ENCODE measurements around the gene SIN3A.
"Not testable (repeated sequence)": the region's sequence is repeated elsewhere in the genome, so short reads cannot be mapped to it uniquely, and the experiment has no call there.

The SIN3A gene

DNA sequence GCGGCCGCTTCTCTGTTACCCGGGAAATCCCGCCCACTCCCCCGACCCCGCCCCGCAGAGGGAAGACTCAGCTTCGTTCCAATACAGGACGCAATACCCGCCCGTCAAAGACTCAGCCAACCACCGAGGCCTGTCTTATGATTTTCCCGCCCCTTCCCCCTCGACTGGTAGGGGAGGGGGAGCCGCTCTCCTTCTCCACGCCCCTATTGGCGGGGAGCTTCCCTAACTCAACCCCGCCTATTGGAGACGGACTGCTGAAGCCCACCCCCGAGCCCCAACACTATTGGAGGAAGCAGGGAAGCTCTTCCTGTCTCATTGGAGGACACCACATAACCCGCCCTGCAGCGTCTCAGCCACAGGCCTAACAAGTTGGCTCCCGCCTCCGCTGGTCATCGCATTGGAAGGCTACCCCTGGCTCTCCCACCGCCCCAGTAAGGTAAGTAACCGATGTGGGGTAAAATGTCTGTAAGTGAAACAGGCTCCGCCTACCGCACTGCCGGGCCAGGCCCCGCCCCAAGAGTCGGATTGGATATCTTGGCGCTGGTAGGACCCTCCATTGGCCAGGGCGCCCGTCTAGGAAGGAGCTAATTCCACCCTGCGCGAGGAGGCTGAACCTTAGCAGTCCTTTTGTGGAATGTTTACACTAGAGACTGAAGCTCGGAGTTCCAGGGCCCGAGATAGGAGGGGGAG lies at the start of gene SIN3A:
Gene SIN3A (minus strand): TSS at position 17 of the 690 bp plus-strand sequence. CDS start 21,315 bp downstream, outside the sequence.
- peak; percentile 100 for DNase-seq (ENCODE audit: low spot score)

DNA sequence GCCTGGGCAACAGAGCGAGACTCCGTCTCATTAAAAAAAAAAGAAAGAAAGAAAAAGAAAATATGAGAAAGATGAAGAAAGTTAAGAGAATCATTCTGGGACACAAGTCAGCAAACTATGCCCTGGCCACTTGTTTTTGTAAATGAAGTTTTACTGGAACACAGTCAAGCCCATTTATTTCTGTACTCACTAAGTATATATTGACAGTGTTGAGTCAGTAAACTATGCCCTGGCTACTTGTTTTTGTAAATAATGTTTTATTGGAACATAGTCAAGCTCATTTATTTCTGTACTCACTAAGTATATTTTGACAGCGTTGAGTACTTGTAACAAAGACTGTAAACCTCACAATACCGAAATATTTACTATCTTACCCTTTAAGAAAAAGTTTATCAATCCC lies 42.2 kb upstream of the SIN3A start:
- no peak for DNase-seq (ENCODE audit: low spot score)

DNA sequence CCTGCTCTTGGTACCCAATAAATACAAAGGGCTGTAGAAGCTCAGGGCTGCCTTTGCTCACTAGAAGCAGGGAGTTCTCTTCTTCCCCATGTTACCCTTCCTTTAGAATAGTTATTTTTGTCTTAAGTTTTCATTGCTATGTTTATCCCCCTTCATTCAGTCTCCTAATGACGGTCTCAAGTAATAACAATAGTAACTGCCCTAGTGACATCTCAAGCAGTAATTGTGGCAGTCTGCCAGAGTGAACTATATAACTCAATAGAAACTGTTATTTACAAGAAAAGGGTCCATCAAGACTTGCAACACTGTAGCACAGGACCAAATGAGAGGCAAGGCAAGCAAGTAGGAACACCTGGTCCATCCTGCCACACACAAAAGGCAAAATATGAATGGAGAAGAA lies 32.5 kb upstream of the SIN3A start:
- no peak for DNase-seq (ENCODE audit: low spot score)

DNA sequence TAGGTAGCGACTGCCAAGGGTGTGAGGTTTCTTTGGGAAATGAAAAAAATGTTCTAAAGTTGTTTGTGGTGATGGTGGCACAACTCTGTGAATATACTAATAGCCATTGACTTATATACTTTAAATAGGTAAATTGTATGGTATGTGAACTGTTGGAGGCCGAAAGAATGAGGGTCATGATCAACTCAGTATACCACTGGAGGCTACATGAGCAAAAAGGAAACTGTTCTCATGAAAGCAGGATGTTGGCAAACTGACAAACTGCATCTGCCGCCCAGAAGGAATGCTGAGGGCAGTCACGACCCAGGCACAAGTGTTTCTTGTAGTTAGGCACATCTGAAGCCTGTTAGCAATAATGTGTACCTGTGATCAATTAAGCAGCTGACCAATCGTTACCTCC lies 32.1 kb upstream of the SIN3A start:
- DNase-seq (ENCODE audit: low spot score) = not testable (repeated sequence)

DNA sequence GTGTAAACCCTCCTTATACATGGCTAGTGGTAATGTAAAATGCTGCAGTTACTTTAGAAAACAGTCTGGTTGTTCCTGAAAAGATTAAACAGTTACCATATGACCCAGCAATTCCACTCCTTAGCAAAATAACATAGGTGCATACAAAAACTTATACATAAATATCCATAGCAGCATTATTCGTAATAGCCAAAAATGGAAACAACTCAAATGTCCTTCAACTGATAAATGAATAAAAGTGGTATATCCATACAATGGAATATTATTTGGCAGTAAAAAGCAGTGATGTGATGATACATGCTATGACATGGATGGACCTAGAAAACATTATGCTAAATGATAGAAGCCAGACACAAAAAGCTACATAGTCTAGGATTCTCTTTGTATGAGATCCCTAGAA lies 31.6 kb upstream of the SIN3A start:
- DNase-seq (ENCODE audit: low spot score) = no peak

DNA sequence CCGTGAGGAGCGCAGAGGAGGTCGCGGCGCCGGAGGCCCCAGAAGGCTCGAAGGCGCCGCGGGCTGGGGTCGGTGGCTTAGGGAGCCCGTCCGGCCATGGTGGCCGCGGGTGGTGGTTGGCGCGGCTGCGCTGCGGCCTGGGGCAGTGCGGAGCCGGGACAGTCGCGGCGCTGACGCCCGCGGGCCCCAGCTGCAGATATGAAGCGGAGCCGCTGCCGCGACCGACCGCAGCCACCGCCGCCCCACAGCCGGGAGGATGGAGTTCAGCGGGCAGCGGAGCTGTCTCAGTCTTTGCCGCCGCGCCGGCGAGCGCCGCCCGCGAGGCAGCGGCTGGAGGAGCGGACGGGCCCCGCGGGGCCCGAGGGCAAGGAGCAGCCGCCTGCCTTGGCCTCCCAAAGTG lies 29.0 kb upstream of the SIN3A start:
- not testable (repeated sequence) for DNase-seq (ENCODE audit: low spot score)

DNA sequence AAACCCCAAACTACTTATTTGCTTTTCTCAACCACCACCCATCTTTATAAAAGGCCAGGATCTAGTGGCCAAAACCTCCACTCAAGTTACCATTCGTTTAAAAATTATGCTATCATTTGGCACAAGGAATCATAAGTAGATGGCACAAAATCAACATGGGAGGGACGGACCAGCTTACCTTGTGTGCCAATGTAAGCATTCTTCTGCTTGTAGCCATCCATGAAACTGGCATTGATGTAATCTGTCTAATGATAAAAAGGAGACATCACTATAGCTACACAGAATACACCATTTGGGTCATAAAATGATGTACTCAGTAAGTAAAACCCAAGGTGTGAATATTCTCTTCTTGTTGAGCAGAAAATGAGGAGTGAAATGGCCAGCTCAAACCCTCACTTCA lies 28.2 kb upstream of the SIN3A start:
- DNase-seq (ENCODE audit: low spot score) = no peak

DNA sequence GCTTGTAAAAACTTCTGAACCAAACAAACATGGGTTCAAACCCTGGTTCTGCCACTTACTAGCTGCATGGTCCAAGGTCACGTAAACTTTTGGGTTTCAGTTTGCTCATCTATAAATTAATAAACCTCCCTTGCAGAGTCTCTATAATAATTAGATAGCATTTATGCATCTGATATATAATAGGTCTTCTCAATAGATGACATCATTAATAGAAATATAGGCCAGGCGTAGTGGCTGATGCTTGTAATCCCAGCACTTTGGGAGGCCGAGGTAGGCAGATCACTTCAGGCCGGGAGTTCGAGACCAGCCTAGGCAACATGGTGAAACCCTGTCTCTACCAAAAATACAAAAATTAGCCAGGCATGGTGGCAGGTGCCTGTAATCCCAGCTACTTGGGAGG lies 25.6 kb upstream of the SIN3A start:
- DNase-seq (ENCODE audit: low spot score) = not testable (repeated sequence)

DNA sequence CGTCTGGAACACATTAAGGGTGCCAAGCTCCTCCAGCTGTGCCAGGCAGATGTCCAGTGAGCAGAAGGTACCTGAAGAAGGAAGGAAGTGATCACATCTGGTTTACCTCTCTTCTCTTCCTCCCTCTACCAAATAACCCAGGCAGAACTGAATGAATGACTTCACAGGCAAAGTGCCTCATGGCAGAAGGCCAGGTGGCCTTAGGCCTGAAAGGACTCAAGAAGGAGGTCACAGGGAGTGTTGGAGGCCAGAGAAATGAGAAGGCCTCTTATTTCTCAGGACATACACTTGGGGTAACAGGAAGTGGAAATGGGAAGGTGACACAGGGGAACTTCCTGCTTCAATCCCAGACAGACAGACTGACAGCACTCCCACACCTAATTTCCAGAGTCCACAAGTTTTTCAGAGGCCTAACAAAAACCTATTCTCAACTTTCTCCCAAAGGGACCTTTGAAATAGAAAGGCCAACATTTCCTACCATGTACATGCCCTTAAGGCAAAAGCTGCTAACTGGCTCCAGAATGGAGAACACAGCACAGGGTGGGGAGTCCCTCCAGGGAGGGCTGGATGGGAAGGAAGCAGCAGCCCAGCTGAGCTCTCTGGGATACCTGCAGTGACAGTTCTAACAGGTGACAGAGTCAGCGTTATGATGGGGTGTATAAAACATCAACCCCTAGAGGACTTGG lies 17.6 kb upstream of the SIN3A start:
- DNase-seq (ENCODE audit: low spot score) = no peak

DNA sequence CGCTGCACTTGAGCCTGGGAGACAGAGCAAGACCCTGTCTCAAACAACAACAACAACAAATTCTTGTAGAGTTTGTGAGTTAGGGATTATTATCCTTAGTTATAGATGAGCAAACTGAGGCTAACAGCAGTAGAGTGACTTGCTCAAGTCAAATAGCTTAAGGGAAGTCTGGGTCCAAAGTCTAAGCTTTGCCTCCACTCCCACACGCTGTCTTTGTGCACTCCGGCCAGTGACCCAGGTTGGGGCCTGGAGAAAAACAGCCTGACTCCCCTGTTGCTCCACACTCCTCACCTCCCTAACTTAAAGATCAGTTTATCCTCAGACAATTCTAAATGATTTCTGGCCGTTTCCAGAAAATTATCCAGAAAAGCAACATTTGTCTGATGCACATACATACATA lies 9.2 kb upstream of the SIN3A start:
- no peak for DNase-seq (ENCODE audit: low spot score)

DNA sequence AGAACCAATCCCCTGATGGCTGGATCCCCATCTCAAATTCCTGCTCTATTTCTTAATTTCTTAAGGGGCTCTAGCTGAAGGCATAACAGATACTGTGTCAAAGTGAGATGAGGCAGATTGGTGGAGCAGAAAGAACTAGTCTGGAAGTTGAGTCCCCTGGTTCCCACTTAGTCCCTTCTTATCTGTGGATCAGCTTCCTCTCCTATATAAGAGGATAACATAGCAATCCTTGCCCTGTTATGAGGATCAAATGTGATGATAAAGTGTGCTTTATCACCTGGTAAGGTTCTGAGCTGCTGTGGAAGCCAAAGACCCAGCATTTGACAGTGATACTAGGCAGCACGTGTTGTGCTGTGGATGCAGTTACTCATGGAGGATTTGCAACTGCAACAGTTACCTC lies 8.1 kb upstream of the SIN3A start:
- no peak for DNase-seq (ENCODE audit: low spot score)

DNA sequence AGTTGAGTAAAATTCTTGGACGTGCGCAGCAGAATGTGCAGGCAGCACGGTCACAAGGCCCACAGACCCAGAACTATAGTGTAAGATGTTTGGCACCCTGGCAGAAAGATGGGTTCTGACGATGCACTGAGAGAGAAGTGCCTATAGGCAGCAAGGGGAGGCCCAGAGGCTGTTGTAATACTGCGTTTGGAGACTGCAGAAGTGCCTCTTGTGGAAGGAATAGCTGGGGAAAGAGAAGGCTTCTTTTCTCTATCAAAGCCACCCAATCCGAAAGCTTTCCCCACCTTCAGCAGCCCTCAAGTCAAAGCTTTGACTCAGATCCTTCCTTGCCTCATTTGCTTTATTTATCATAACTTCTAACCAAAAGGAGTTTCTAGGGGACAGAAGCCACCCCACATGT lies 5.2 kb upstream of the SIN3A start:
- DNase-seq (ENCODE audit: low spot score) = no peak

DNA sequence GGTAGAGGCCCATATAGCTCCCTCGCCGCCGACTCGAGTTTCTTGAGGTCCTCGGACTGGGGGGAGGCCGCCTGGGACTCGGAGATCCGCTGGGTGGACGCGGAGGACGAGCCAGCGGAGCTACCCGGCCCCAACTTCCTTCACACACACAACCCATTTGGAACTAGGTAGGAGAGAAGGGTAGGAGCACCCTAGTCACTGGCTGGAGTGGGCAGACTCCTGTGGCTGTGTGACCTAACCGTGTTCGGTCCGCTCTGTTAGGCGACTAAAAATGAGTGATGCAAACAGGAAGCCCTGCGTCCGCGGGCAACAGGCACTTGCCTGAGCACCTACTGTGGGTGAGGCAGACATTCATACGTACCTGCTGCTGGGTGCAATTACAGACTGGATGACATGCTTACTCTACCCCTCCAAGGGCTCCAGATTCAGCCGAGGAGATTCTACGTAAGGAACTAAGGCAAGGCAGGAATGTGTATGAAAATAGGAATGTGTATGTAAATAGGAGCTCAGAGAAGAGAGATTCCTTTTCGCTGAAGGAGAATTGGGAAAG lies 4.6 kb upstream of the SIN3A start:
- peak; percentile 51 for DNase-seq (ENCODE audit: low spot score)

DNA sequence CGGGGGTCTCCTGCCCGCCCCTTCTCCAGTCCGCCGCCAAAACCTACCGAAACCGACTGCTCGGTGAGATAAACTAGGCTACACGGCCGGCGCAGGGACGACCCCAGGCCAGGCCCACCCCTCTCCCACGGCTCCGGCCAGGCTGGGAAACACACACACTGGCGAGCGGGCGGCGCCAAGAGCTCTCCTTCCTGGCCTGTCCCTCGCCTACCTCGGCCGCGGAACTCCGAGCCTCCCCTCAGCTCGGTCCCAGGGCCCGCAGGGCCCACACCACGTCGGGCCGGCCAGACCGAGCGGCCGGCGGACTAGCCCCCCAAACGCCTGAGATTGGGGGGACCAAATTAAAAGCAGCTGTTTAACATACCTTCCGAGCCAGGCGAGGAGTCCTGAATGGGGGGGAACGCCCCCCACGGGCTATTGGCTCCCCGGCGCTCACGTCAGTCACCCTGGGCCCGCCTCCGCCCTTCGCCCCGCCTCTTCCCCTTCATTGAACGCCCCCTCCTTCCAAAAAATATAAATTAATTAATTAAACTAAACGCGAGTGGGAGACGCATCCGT lies 4.0 kb upstream of the SIN3A start:
- DNase-seq (ENCODE audit: low spot score) = peak; percentile 87

DNA sequence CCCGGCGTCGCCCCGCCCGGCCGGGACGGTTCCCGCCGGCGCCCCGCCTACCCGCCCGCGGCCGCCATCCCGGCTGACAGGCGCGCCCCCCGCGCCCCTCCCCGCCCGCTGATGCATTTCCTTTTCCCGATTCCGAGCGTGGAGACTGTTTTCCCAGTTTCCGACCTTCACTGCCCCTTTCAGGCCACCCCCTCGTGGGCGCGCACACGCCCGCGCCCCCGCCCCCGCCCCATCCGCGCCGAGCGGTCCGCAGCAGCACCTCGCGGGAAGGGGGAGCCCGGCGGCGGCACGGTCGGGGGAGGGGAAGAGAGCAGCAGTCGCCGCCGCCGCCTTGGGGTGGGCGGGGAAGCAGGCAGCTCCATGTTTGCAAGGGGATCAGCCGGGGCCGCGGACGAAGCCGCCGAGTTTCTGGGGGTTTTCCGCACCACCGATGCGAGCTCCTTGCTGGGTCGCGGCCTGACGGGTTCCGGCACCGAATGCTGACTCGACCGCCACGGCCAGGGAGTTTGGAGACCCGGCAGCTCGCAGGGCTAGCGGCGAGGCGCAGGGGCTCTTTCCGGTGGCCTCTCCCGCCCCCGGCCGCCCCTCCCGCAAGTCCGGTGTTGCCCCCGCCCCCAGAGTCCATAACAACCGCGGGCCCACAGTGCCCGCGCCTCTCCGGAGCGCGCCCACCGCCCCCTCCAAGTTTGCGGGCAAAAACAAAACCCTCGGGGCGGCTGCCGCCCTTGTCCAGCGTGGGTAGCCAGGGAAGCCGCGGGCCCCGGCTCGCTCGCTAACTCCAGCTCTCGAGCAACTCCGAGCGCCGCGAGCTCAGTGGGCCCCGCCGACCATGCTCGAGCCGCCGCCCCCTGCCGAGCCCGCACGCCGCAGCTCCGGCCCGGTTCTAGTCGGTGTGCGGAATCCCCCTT lies 3.2 kb upstream of the SIN3A start:
- no peak for DNase-seq (ENCODE audit: low spot score)

DNA sequence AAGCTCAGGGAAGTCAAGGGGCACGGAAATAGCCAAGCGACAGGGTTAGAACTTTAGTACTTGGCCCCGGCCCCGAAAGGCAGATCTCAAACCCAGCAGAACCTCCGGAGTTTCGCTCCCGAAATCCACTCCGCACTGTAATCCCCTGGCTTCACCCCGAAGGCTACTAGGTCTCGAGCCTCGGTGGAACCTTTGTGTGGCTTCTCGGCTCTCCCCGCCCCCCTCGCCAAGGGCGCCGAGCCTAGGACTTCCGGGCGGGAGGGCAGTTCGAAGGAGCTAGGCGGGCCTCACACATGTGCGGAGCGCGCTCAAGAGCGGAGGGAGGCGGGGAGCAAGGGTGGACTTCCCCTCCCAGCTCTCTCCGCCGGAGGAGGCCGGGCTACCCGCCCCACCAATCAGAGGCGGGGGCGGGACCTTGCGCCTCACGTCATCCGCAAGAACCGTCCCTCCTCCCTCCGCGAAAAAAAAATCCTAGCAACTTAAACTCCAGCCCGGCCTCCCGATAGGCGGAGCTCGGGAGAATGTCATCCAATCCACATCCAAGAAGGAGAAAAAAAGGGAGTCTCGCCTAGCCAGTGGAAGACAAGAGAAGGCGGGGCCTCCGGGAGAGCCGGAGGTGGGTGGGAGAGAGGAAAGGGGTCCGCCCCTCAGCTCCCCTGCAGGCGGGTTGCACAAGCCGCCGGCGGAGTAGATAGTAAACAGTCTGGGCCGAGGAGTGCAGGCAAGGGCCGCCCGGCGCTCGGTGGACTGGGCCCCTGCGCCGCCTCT lies 2.4 kb upstream of the SIN3A start:
- DNase-seq (ENCODE audit: low spot score) = peak; percentile 100

DNA sequence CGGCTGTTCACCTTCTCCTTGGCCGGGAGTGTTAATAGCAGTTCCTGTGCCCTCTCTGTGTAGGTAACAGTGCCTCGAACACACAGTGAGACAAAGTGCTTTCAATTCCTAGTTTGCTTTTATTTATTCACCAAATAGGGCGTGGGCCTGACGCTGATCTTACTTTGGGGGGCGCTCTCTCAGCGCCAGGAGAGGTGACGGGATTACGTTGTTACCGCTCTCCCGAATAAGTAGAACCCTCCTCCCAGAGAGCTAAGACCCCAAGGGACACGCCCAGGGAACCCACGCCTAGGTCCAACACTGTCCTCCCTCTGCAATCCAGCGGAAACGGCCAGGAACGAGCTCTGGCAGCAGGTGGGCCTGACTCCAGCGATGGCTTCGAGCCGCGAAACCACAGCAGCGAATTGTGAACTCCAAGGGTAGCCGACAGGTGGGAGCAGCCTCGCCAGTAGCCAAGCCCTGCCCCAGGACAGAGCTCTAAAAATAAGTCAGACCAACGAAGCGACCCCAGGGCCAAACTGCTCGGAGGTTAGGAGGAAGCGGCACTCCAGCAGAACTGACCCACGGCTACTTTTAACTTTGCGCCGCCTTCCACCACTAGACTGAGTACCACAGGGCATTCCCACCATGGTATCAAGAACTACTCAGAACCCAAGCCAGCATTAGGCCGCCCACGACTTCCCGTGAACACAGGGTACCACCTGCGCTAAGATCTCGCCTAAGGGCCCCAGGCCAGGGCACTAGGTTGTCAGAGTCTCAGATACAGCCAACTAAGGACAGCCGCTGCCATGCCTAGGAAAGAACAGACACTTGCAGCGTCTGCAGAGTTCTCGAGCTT lies 1.6 kb upstream of the SIN3A start:
- peak; percentile 60 for DNase-seq (ENCODE audit: low spot score)

DNA sequence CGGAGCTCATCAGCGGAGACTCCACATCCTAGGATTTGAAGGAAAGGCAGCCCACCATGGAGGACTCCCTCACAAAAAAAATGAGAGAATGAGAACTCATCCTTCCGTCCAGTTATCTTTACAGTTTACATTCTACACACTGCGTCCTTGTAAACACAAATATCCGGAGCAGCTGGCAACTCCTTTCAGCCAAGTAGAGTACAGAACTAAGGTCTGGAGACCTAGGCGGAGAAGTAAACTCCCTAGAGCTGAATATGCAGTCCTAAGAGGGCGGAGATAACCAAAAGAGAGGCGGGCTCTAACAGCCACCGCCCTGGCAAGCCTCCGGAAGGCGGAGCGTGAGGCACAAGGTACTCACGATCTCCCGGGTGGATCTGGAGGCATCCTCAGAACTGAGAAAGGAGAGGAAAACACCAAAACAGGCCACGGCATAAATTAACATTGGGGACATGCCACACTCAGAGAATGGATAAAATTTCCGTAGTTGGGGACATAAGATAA lies 924 bp upstream of the SIN3A start:
- peak; percentile 89 for DNase-seq (ENCODE audit: low spot score)

DNA sequence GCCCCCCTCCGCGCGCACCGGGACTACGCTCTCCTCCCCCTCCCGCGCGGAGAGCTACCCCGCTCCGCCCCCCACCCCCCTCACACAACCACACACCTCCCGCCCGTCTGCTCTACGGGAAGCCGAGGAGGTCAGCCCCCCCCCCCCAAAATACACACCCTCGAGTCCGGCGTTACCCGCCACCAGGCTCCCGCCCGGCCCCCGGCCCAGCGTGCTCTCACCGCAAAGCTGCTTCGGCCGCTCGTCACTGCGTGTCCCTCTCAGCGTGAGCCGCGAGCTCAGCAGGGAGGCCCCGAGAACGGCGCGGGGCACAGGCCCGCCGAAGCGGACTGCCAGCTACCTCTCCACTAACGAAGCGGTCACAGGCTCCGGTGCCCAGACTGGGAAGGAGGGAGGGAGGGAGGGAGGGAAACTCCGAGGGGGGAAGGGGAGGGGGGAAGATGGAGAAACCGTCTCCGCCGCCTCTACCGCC lies 252 bp downstream of the SIN3A start:
- DNase-seq (ENCODE audit: low spot score) = no peak
